ENCODE results near the gene SSR1.

DNA sequence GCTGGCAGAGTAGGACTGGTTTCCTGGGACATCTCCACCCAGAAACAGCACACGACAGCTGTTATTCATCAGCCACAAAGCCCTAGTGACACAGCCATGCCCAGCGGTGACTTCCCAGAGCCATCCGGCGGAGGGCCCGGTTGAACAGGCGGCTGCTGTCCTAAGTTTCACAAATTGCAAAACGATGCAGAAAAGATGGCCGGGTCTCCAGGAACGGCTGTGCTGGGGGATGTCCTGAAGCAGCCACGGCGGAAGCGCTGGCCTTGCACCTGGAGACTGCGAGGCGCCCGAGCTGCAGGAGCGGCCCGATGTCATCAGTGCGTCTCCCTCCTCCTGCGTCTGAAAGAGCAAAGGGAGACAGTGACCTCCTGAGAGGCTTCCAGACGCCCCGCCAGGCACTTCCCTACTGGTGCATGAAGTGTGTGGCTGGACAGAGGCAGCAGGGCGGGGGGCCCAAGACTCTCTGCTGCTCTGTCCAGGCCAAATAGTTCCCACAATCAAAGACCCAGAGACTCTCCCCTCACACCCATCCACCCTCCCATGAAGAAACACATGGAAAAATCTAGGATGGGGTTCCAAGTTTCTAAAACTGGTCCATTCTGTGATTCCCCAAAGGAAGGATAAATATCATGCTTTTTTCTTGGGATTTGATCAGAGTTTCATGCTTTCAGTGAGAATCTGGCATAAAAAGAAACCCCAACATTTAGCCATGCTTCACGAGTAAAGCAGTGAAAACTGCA lies 44.0 kb downstream of the SSR1 start:
- no peak for TF ChIP-seq EZH2phosphoT487 (IDR thresholded peaks at IDR 0.05; ENCODE audit: borderline replicate concordance, low read depth, low read length)
- TF ChIP-seq, protein P1, sequence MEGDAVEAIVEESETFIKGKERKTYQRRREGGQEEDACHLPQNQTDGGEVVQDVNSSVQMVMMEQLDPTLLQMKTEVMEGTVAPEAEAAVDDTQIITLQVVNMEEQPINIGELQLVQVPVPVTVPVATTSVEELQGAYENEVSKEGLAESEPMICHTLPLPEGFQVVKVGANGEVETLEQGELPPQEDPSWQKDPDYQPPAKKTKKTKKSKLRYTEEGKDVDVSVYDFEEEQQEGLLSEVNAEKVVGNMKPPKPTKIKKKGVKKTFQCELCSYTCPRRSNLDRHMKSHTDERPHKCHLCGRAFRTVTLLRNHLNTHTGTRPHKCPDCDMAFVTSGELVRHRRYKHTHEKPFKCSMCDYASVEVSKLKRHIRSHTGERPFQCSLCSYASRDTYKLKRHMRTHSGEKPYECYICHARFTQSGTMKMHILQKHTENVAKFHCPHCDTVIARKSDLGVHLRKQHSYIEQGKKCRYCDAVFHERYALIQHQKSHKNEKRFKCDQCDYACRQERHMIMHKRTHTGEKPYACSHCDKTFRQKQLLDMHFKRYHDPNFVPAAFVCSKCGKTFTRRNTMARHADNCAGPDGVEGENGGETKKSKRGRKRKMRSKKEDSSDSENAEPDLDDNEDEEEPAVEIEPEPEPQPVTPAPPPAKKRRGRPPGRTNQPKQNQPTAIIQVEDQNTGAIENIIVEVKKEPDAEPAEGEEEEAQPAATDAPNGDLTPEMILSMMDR (conservative IDR thresholded peaks at IDR 0.05; ENCODE audit: low read length): no peak

Measured in OCI-LY7 (cell line).